HT-29 (cell line): ENCODE results near the gene PI4KA. TPM values are rescaled to one million over a fixed set of nuclear protein-coding genes. Genes with fewer than 3 reads are reported as not detected.
"Not testable (repeated sequence)": the region's sequence is repeated elsewhere in the genome, so short reads cannot be mapped to it uniquely, and the experiment has no call there.

Source experiments
- DNase-seq: peaks from one replicate; pipeline ENCODE4 v3.0.0-alpha.2; 2015; ENCODE audit warnings: low spot score
- total RNA-seq: library from RNA; depleted of rRNA; stranded (reverse); fragments of >200 nt; shearing (Covaris generic); gene quantifications from 2 replicates; pipeline ENCODE4 v1.2.3, GENCODE V29; 2014

The PI4KA gene
- total RNA-seq, 1 experiment from 2014 or later: 127 TPM

GRCh38 chr22:20777420-20778177, 81.0 kb downstream of the PI4KA start:
- peak; percentile 79 for DNase-seq

GRCh38 chr22:20776624-20777405, 81.8 kb downstream of the PI4KA start:
- no peak for DNase-seq

- DNase-seq: no peak
These were observed 83.2 kb downstream of the PI4KA start for GRCh38 chr22:20775342-20775895.

- no peak for DNase-seq
These were observed 83.7 kb downstream of the PI4KA start for GRCh38 chr22:20774882-20775281.

GRCh38 chr22:20773793-20774212, 84.8 kb downstream of the PI4KA start, which contains the start of gene SERPIND1:
Gene SERPIND1, plus strand, starts transcription at chr22:20774113. Its CDS starts 5,200 bp downstream, at chr22:20779313.
- DNase-seq: no peak

GRCh38 chr22:20771918-20772625, 86.5 kb downstream of the PI4KA start:
- peak; percentile 16 for DNase-seq

GRCh38 chr22:20769496-20769826, 89.2 kb downstream of the PI4KA start:
- not testable (repeated sequence) for DNase-seq

GRCh38 chr22:20766530-20766929, 92.1 kb downstream of the PI4KA start:
- no peak for DNase-seq

GRCh38 chr22:20765938-20766337, 92.7 kb downstream of the PI4KA start:
- no peak for DNase-seq

GRCh38 chr22:20764729-20765128, 93.9 kb downstream of the PI4KA start:
- DNase-seq: no peak

GRCh38 chr22:20764471-20764720, 94.2 kb downstream of the PI4KA start:
- DNase-seq: no peak

- DNase-seq: no peak
These were observed 94.8 kb downstream of the PI4KA start for GRCh38 chr22:20763630-20764470.

GRCh38 chr22:20762233-20762796, 96.3 kb downstream of the PI4KA start:
- DNase-seq: no peak

GRCh38 chr22:20761536-20761935, 97.1 kb downstream of the PI4KA start:
- DNase-seq: no peak

- no peak for DNase-seq
These were observed 98.5 kb downstream of the PI4KA start for GRCh38 chr22:20760084-20760483.

GRCh38 chr22:20758688-20759087, 99.9 kb downstream of the PI4KA start:
- DNase-seq: peak; percentile 35

GRCh38 chr22:20756846-20757245, 101.8 kb downstream of the PI4KA start:
- no peak for DNase-seq

- DNase-seq: no peak
These were observed 105.7 kb downstream of the PI4KA start for GRCh38 chr22:20752873-20753272.

GRCh38 chr22:20752104-20752741, 106.4 kb downstream of the PI4KA start:
- DNase-seq: no peak

GRCh38 chr22:20751185-20751851, 107.3 kb downstream of the PI4KA start:
- DNase-seq: no peak
